Measurements from ENCODE around the gene C22orf23.

The C22orf23 gene

DNA sequence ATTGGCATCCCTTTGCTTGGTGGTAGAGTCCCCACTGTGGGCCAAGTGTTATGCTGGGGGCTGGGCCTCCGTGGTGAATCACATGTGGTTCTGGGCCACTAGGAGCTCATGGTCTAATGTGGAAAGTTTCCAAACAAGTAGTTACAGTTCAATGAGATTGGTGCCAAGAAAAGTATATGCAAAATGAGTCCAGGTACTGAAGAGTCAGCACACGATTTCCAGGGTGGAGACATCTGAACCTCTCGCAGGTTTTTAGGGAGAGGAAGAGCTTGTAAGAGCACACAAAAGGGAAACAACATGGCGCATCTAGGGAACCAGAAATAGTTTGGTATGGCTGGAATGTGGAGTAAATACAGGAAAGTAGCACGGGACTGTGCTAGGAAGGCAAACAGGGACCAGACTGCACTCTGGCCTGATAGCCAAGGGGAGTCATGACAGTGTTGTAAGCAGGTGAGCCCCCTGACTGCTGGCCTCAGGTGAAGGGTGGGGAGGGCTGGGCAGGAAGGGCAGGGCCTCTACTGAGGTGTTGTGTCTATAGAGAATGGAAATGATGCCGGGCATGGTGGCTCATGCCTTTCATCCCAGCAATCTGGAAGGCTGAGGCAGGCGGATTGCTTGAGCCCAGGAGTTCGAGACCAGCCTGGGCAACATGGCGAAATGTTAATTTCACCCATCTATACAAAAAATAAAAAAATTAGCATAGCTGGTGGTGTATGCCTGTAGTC lies 12.7 kb upstream of the C22orf23 start:
- Histone ChIP-seq H3K4me2 (ENCODE audit: low read length) (peak overlapping the region; percentile 29), H3K14ac (ENCODE audit: low read length) (peak overlapping the region; percentile 59), H4K8ac (ENCODE audit: low read depth, low read length) (peak overlapping the region; percentile 46), H3K4me1 (ENCODE audit: control insufficient read depth in 1 of 2, insufficient read depth in 2 of 2, low read length in 2 of 2) (peaks cover 4 to 8% of the 10 kb centered on the region in 2 experiments), H3K27me3 (ENCODE audit: insufficient read depth, low read length) (no peaks in the 10 kb centered on the region), H3K79me2 (ENCODE audit: control insufficient read depth, insufficient read depth, low read length, poor library complexity) (no peaks in the 10 kb centered on the region), H3K4ac (ENCODE audit: low read depth, low read length) (no peak overlapping the region), H4K91ac (ENCODE audit: low read depth, low read length) (peak overlapping the region; percentile 82), H3K36me3 (ENCODE audit: control insufficient read depth in 1 of 2, insufficient read depth in 2 of 2, low read length in 2 of 2) (peaks cover 36 to 46% of the 10 kb centered on the region in 2 experiments), H3K18ac (ENCODE audit: low read length) (peak overlapping the region; percentile 61), H3K79me1 (ENCODE audit: low read length) (peaks cover 4% of the 10 kb centered on the region), H2AFZ (ENCODE audit: insufficient read depth, low read length, poor library complexity) (no peak overlapping the region), H2BK5ac (ENCODE audit: low read depth, low read length, poor library complexity) (peak overlapping the region; percentile 65), H3K27ac (ENCODE audit: low read depth, low read length) (peak overlapping the region; percentile 54), H2AK5ac (ENCODE audit: low read length) (no peak overlapping the region), H2BK120ac (ENCODE audit: insufficient read depth, low read length, poor library complexity) (peak overlapping the region; percentile 44), H3K9ac (ENCODE audit: low read length) (no peak overlapping the region), H3K23ac (ENCODE audit: low read length) (no peak overlapping the region), H4K12ac (ENCODE audit: low read depth, low read length) (no peak overlapping the region), H3K4me3 (ENCODE audit: low read depth, low read length) (no peak overlapping the region), H3K9me3 (ENCODE audit: insufficient read depth, low read depth, low read length) (peaks cover 2% of the 10 kb centered on the region), H2BK12ac (ENCODE audit: low read length) (peak overlapping the region; percentile 56)
- WGBS (ENCODE audit: extremely low coverage, insufficient coverage, insufficient read length), result no CpG with 5 or more reads among the region's 9 CpGs
- no peak for DNase-seq

DNA sequence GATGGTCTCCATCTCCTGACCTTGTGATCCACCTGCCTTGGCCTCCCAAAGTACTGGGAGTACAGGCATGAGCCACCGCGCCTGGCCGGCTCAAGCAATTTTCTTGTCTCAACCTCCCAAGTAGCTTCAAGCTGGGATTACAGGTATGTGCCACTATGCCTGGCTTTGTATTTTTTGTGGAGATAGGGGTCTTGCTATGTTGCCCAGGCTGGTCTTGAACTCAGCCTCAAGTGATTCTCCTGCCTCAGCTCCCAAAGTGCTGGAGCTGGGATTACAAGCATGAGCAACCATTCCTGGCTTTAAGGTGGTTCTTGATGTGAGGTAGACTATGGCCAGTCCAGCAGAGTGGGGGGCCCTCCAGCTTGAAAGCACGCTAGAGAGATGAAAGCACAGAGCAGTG lies 7.7 kb upstream of the C22orf23 start:
- no peaks in the 10 kb centered on the region for H3K27me3 ChIP-seq (ENCODE audit: insufficient read depth, low read length)
- no peak overlapping the region for H2BK12ac ChIP-seq (ENCODE audit: low read length)
- peaks cover 37 to 56% of the 10 kb centered on the region in 2 experiments for H3K36me3 ChIP-seq (ENCODE audit: control insufficient read depth in 1 of 2, insufficient read depth in 2 of 2, low read length in 2 of 2)
- no peak overlapping the region for H3K4me2 ChIP-seq (ENCODE audit: low read length)
- H3K4ac ChIP-seq (ENCODE audit: low read depth, low read length), result no peak overlapping the region
- H3K27ac ChIP-seq (ENCODE audit: low read depth, low read length), result no peak overlapping the region
- WGBS (ENCODE audit: extremely low coverage, insufficient coverage, insufficient read length), result no CpG with 5 or more reads among the region's 4 CpGs
- no peak overlapping the region for H4K8ac ChIP-seq (ENCODE audit: low read depth, low read length)
- no peak for DNase-seq
- H2AK5ac ChIP-seq (ENCODE audit: low read length), result no peak overlapping the region
- H3K79me2 ChIP-seq (ENCODE audit: control insufficient read depth, insufficient read depth, low read length, poor library complexity), result no peaks in the 10 kb centered on the region
- no peak overlapping the region for H3K4me3 ChIP-seq (ENCODE audit: low read depth, low read length)
- no peak overlapping the region for H4K91ac ChIP-seq (ENCODE audit: low read depth, low read length)
- H3K4me1 ChIP-seq (ENCODE audit: control insufficient read depth in 1 of 2, insufficient read depth in 2 of 2, low read length in 2 of 2), result peaks cover 4 to 13% of the 10 kb centered on the region in 2 experiments
- H2BK120ac ChIP-seq (ENCODE audit: insufficient read depth, low read length, poor library complexity), result no peak overlapping the region
- no peaks in the 10 kb centered on the region for H3K9me3 ChIP-seq (ENCODE audit: insufficient read depth, low read depth, low read length)
- peaks cover 4% of the 10 kb centered on the region for H3K79me1 ChIP-seq (ENCODE audit: low read length)
- H2BK5ac ChIP-seq (ENCODE audit: low read depth, low read length, poor library complexity), result no peak overlapping the region
- H3K9ac ChIP-seq (ENCODE audit: low read length), result no peak overlapping the region
- H4K12ac ChIP-seq (ENCODE audit: low read depth, low read length), result no peak overlapping the region
- H2AFZ ChIP-seq (ENCODE audit: insufficient read depth, low read length, poor library complexity), result no peak overlapping the region
- H3K18ac ChIP-seq (ENCODE audit: low read length), result no peak overlapping the region
- H3K14ac ChIP-seq (ENCODE audit: low read length), result no peak overlapping the region
- H3K23ac ChIP-seq (ENCODE audit: low read length), result no peak overlapping the region

DNA sequence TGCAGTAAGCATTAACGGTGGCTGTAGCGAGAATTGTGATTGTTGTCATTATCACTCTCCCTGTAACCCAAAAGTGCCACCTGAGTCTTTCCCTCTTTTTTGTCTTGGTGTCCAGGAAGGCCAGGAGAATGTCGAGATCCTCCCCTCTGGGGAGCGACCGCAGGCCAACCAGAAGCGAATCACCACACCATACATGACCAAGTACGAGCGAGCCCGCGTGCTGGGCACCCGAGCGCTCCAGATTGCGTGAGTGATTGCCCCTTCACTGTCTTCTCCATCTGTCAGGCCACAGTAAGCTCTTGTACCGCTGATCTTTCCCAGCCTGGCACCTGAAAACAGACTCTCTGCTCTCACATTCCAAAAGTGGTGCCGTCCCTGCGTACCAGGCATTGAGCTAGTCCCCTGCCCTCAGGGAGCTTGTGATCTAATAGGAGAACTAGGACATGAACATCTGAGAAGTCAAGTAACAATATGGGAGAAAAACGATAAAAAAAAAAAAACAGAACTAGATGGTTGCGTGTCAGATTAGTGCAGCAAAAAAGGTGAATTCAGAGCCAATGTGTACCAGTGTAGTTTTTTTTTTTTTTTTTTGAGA lies 5.9 kb upstream of the C22orf23 start:
- Histone ChIP-seq H3K27me3 (ENCODE audit: insufficient read depth, low read length) (no peaks in the 10 kb centered on the region), H3K4ac (ENCODE audit: low read depth, low read length) (no peak overlapping the region), H2BK5ac (ENCODE audit: low read depth, low read length, poor library complexity) (no peak overlapping the region), H3K23ac (ENCODE audit: low read length) (no peak overlapping the region), H4K12ac (ENCODE audit: low read depth, low read length) (no peak overlapping the region), H3K9ac (ENCODE audit: low read length) (no peak overlapping the region), H3K18ac (ENCODE audit: low read length) (no peak overlapping the region), H3K4me2 (ENCODE audit: low read length) (no peak overlapping the region), H3K14ac (ENCODE audit: low read length) (no peak overlapping the region), H3K79me1 (ENCODE audit: low read length) (no peaks in the 10 kb centered on the region), H3K4me1 (ENCODE audit: control insufficient read depth in 1 of 2, insufficient read depth in 2 of 2, low read length in 2 of 2) (peaks cover under 1 to 12% of the 10 kb centered on the region in 2 experiments), H4K91ac (ENCODE audit: low read depth, low read length) (no peak overlapping the region), H3K4me3 (ENCODE audit: low read depth, low read length) (no peak overlapping the region), H2AFZ (ENCODE audit: insufficient read depth, low read length, poor library complexity) (no peak overlapping the region), H2BK12ac (ENCODE audit: low read length) (no peak overlapping the region), H3K27ac (ENCODE audit: low read depth, low read length) (no peak overlapping the region), H3K9me3 (ENCODE audit: insufficient read depth, low read depth, low read length) (no peaks in the 10 kb centered on the region), H2AK5ac (ENCODE audit: low read length) (no peak overlapping the region), H3K36me3 (ENCODE audit: control insufficient read depth in 1 of 2, insufficient read depth in 2 of 2, low read length in 2 of 2) (peaks cover 37 to 56% of the 10 kb centered on the region in 2 experiments), H3K79me2 (ENCODE audit: control insufficient read depth, insufficient read depth, low read length, poor library complexity) (peaks cover 2% of the 10 kb centered on the region), H2BK120ac (ENCODE audit: insufficient read depth, low read length, poor library complexity) (no peak overlapping the region), H4K8ac (ENCODE audit: low read depth, low read length) (no peak overlapping the region)
- no peak for DNase-seq
- no CpG with 5 or more reads among the region's 18 CpGs for WGBS (ENCODE audit: extremely low coverage, insufficient coverage, insufficient read length)

DNA sequence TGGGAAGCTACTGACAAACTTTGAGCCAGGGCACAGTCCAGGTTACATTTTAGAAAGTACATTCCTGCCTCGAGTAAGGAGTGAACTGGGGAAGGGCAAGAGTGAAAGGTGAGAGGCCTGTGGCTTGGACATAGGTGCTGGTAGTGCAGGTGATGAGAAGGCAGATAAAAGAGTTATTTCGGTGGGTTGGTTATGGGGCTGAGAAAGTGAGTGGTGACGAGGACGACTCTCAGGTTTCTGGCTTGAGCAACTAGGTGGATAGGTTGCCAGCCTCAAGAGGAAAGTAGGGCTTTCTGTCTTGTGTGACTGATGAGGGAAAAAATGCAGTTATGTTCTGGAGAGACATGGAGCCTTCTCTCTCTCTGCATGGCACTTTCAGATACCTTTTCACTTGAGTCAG lies 3.8 kb upstream of the C22orf23 start:
- Histone ChIP-seq H2BK12ac (ENCODE audit: low read length) (no peak overlapping the region), H3K14ac (ENCODE audit: low read length) (no peak overlapping the region), H2BK5ac (ENCODE audit: low read depth, low read length, poor library complexity) (no peak overlapping the region), H3K79me2 (ENCODE audit: control insufficient read depth, insufficient read depth, low read length, poor library complexity) (peaks cover 8% of the 10 kb centered on the region), H3K9ac (ENCODE audit: low read length) (no peak overlapping the region), H4K8ac (ENCODE audit: low read depth, low read length) (no peak overlapping the region), H2AFZ (ENCODE audit: insufficient read depth, low read length, poor library complexity) (no peak overlapping the region), H3K9me3 (ENCODE audit: insufficient read depth, low read depth, low read length) (no peaks in the 10 kb centered on the region), H3K4ac (ENCODE audit: low read depth, low read length) (no peak overlapping the region), H3K23ac (ENCODE audit: low read length) (no peak overlapping the region), H3K4me1 (ENCODE audit: control insufficient read depth in 1 of 2, insufficient read depth in 2 of 2, low read length in 2 of 2) (peaks cover 9 to 17% of the 10 kb centered on the region in 2 experiments), H3K79me1 (ENCODE audit: low read length) (peaks cover 5% of the 10 kb centered on the region), H4K91ac (ENCODE audit: low read depth, low read length) (no peak overlapping the region), H2AK5ac (ENCODE audit: low read length) (no peak overlapping the region), H3K27ac (ENCODE audit: low read depth, low read length) (peak overlapping the region; percentile 12), H3K4me2 (ENCODE audit: low read length) (no peak overlapping the region), H3K27me3 (ENCODE audit: insufficient read depth, low read length) (no peaks in the 10 kb centered on the region), H4K12ac (ENCODE audit: low read depth, low read length) (no peak overlapping the region), H3K36me3 (ENCODE audit: control insufficient read depth in 1 of 2, insufficient read depth in 2 of 2, low read length in 2 of 2) (peaks cover 34 to 48% of the 10 kb centered on the region in 2 experiments), H2BK120ac (ENCODE audit: insufficient read depth, low read length, poor library complexity) (no peak overlapping the region), H3K4me3 (ENCODE audit: low read depth, low read length) (no peak overlapping the region), H3K18ac (ENCODE audit: low read length) (no peak overlapping the region)
- WGBS (ENCODE audit: extremely low coverage, insufficient coverage, insufficient read length), result no CpG with 5 or more reads among the region's 4 CpGs
- peak; percentile 92 to 96 for DNase-seq
